ENCODE data around the gene CDH26. TPM values are rescaled to one million over a fixed set of nuclear protein-coding genes. Genes with fewer than 3 reads are reported as not detected.

Gene CDH26
- polyA plus RNA-seq, 3 donors, result 1.3 to 3.0 (median 2.0) TPM

- no peak overlapping the region for H2AFZ ChIP-seq (ENCODE audit: insufficient read depth, low read depth, low read length, poor library complexity, severe bottlenecking)
- H3K9ac ChIP-seq (ENCODE audit: insufficient read depth, low read length, poor library complexity, severe bottlenecking), result no peak overlapping the region
- TF ChIP-seq CTCF (IDR thresholded peaks at IDR 0.05), result no peak
- H4K20me1 ChIP-seq (ENCODE audit: insufficient read depth, low read length), result no peaks in the 10 kb centered on the region
- H3K79me2 ChIP-seq (ENCODE audit: insufficient read depth, low read length), result no peaks in the 10 kb centered on the region
- Mint-ChIP-seq H3K27ac (no peak overlapping the region), H3K36me3 (peaks cover 0 to 5% of the 10 kb centered on the region in 2 donors), H3K9me3 (peaks cover 2 to 14% (median 6%) of the 10 kb centered on the region in 7 donors), H3K4me3 (no peak overlapping the region), H3K27me3 (ENCODE audit: low read depth in 3 of 3) (peaks cover 0 to 2% (median 0%) of the 10 kb centered on the region in 3 donors), H3K4me1 (peaks cover 4% of the 10 kb centered on the region)
- H3K27ac ChIP-seq (ENCODE audit: low read depth in 1 of 2, low read length in 2 of 2), result no peak overlapping the region
- no CpG with 5 or more reads among the region's 3 CpGs for WGBS (ENCODE audit: insufficient coverage)
- no peaks in the 10 kb centered on the region for H3K36me3 ChIP-seq (replicated peaks in 1 of 2; ENCODE audit: control insufficient read depth in 1 of 2, insufficient read depth in 2 of 2, low read length in 2 of 2)
- no peak for DNase-seq
- intact Hi-C loops (cut with micrococcal nuclease), result no loop called here
- H3K9me3 ChIP-seq (replicated peaks in 1 of 2; ENCODE audit: control insufficient read depth in 1 of 2, insufficient read depth in 1 of 2, low read length in 2 of 2), result peaks cover 0 to 11% of the 10 kb centered on the region in 2 donors
- no peaks in the 10 kb centered on the region for H3K4me1 ChIP-seq (ENCODE audit: control insufficient read depth in 1 of 2, insufficient read depth in 2 of 2, low read length in 2 of 2)
- no peaks in the 10 kb centered on the region for H3K27me3 ChIP-seq (ENCODE audit: control insufficient read depth in 2 of 2, insufficient read depth in 2 of 2, low read length in 2 of 2)
- no peak overlapping the region for H3K4me2 ChIP-seq (replicated peaks; ENCODE audit: extremely low read depth, low read length, poor library complexity, severe bottlenecking)
- H3K4me3 ChIP-seq (replicated peaks in 1 of 3; ENCODE audit: low read depth in 2 of 3, low read length in 3 of 3), result no peak overlapping the region
These were observed 66.0 kb downstream of the CDH26 start for GRCh38 chr20:60024245-60024644.

GRCh38 chr20:60024801-60025200 lies 66.6 kb downstream of the CDH26 start:
- peaks cover 0 to 2% (median 0%) of the 10 kb centered on the region in 3 donors for H3K27me3 Mint-ChIP-seq (ENCODE audit: low read depth in 3 of 3)
- no peak overlapping the region for H3K27ac Mint-ChIP-seq
- peaks cover 0 to 4% of the 10 kb centered on the region in 2 donors for H3K36me3 Mint-ChIP-seq
- no peak overlapping the region for H2AFZ ChIP-seq (ENCODE audit: insufficient read depth, low read depth, low read length, poor library complexity, severe bottlenecking)
- H3K9ac ChIP-seq (ENCODE audit: insufficient read depth, low read length, poor library complexity, severe bottlenecking), result no peak overlapping the region
- peaks cover 0 to 11% of the 10 kb centered on the region in 2 donors for H3K9me3 ChIP-seq (replicated peaks in 1 of 2; ENCODE audit: control insufficient read depth in 1 of 2, insufficient read depth in 1 of 2, low read length in 2 of 2)
- H3K4me1 Mint-ChIP-seq, result peaks cover 4% of the 10 kb centered on the region
- H3K79me2 ChIP-seq (ENCODE audit: insufficient read depth, low read length), result no peaks in the 10 kb centered on the region
- intact Hi-C loops (cut with micrococcal nuclease), result no loop called here
- no peak overlapping the region for H3K27ac ChIP-seq (ENCODE audit: low read depth in 1 of 2, low read length in 2 of 2)
- H3K4me3 Mint-ChIP-seq, result no peak overlapping the region
- TF ChIP-seq CTCF (IDR thresholded peaks at IDR 0.05), result no peak
- H4K20me1 ChIP-seq (ENCODE audit: insufficient read depth, low read length), result no peaks in the 10 kb centered on the region
- no peak overlapping the region for H3K4me2 ChIP-seq (replicated peaks; ENCODE audit: extremely low read depth, low read length, poor library complexity, severe bottlenecking)
- no CpG with 5 or more reads among the region's 5 CpGs for WGBS (ENCODE audit: insufficient coverage)
- no peaks in the 10 kb centered on the region for H3K36me3 ChIP-seq (replicated peaks in 1 of 2; ENCODE audit: control insufficient read depth in 1 of 2, insufficient read depth in 2 of 2, low read length in 2 of 2)
- DNase-seq, result no peak
- H3K27me3 ChIP-seq (ENCODE audit: control insufficient read depth in 2 of 2, insufficient read depth in 2 of 2, low read length in 2 of 2), result no peaks in the 10 kb centered on the region
- H3K9me3 Mint-ChIP-seq, result peaks cover 2 to 14% (median 7%) of the 10 kb centered on the region in 7 donors
- no peak overlapping the region for H3K4me3 ChIP-seq (replicated peaks in 1 of 3; ENCODE audit: low read depth in 2 of 3, low read length in 3 of 3)
- H3K4me1 ChIP-seq (ENCODE audit: control insufficient read depth in 1 of 2, insufficient read depth in 2 of 2, low read length in 2 of 2), result no peaks in the 10 kb centered on the region
